ENCODE results near the gene SLC22A3.
"Not testable (repeated sequence)": the region's sequence is repeated elsewhere in the genome, so short reads cannot be mapped to it uniquely, and the experiment has no call there.

The SLC22A3 gene

DNA sequence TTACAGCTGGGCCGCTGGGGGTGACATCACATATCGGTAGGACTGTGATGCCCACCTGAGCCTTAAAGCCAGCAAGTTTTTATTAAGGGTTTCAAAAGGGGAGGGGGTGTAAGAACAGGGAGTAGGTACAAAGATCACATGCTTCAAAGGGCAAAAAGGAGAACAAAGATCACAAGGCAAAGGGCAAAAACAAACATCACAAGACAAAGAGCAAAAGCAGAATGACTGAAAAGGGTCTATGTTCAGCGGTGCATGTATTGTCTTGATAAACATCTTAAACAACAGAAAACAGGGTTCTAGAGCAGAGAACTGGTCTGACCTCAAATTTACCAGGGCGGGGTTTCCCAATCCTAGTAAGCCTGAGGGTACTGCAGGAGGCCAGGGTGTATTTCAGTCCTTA is 101.6 kb downstream of the SLC22A3 start:
- DNase-seq, result not testable (repeated sequence)

DNA sequence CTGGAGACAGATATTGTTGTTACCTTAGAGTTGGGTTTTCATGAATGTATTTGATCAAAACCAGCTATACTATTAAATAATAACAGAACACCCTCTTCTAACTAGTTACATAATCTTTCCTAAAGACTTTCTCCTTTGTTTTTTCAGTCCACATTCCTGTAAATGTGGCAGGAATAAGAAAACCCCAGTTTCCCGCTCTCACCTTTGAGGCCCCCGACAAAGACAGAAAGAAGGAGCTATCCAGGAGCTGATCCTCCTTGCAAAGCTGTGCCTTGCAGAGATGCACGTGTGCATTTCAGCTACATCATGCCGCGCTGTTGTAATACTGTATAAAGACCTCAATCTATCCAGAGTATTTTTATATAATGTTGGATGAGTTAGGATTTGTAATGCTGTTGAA is 102.7 kb downstream of the SLC22A3 start:
- no peak for DNase-seq

DNA sequence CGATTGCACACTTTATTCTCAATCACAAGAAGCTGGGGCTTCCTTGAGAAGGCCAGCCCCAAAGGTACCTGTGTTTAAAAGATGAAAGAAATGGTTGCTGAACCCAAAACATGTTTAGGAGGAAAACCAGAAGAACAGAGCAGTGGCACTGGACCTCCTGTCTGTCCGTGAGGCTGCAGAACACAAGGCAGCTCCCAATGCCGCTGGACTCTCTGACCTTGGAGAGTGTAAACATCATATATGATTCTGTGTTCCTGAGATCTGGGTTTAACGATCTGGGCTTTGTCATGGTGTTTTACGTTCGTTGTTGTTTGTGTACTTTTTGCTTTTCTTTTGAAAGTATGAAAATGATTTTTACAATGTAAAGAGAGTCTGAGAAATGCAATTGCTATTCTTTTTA is 106.1 kb downstream of the SLC22A3 start:
- DNase-seq, result no peak

DNA sequence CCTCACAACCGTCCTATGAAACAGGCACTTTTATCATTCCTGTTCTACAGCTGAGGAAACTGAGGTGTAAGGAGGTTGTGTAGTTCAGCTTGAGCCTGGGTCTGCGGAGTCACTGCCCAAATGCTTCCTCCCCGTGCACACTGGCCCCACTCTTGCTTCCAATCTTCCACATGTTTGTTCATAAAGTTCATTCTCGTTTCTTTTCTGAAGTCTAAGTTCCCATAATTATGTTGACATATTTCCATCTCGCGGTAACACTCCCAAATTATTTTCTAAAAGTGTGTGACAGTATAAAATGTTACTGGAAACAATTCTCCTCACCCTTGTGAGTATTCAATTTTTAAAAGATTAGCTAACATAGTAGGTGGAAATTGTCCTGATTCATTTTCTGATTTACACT is 106.9 kb downstream of the SLC22A3 start:
- no peak for DNase-seq

DNA sequence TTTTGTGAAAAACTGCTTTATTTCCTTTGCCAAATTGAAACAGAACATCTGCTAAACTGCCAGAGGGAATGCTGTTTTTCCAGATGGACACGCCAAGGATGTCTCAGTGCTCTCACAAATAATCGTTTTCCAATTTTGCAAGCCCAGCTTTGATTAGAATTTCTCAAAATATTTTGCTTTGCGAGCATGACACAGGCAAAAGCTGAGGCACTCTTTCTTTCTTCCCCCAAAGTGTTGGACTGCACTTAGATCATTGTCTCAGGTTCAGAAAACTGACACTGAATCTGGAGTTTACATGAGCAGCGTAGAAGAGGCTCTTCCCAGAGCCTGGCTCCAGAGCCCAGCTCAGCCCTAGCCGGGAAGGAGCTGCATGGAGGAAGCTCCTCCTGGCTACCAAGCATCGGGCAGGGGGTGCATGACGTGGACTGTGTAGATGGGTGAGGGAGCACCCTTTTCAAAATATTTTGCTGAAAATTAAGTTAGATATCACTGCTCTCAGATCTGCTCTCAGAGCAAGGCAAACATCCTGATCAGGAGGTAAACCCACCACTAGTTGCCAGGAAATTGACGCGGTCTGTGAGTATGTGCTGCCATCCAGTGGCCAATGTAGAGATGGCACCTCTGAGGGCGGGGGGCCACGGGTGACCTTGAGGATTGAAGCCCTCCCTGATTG is 107.5 kb downstream of the SLC22A3 start:
- DNase-seq, result peak; percentile 63

DNA sequence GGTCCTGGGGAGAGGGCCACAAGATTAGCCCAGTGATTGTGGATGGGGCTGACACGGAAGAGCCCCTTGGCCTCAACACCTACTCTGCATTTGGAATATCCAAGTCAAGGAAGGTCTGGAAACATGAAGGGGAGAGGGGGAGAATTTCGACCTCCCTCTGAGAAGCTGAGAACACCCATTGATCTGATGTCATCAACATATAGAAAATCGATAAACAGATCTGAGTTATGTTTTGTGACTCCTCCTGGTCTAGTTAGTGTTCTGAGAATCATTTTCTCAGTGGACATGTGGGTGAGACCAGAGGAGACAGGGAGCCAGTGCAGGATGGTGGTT is 108.0 kb downstream of the SLC22A3 start:
- DNase-seq, result no peak

DNA sequence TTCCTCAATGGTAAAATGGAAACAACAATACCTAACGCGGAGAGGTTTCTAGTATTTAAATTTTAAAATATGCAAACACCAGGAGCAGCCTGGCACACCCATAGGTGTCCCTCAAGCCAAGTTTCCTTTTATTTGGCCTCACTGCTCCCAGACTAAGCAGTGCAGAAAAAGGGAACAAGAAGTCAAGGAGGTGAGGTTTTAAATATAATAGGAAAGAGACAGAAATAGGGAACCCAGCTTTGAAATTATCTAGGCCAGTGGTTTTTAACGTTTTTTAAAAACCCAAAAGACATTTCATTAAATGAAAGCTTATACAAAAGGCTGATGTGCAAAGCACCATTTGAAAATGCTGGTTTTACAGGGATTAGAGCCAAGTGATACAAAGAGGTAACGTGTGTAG is 109.6 kb downstream of the SLC22A3 start:
- no peak for DNase-seq

DNA sequence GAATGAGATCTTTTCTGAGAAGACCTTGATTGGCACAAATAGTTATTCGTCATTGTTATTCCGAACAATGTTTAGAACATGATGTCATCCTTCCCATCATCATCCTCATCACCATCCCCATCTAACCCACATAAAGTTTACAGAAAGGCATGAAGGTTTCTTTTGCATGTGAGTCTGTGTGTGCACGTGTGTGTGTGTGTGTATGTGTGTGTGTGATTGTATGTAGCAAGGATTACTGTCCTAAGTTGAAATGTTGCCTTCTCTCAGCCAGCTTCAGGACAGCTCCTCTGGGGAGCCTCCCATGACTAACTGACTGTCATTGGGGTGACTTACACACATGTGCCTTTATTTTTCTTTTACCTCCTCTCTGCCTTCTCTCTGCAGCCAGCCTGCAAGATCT is 113.5 kb downstream of the SLC22A3 start:
- no peak for DNase-seq

DNA sequence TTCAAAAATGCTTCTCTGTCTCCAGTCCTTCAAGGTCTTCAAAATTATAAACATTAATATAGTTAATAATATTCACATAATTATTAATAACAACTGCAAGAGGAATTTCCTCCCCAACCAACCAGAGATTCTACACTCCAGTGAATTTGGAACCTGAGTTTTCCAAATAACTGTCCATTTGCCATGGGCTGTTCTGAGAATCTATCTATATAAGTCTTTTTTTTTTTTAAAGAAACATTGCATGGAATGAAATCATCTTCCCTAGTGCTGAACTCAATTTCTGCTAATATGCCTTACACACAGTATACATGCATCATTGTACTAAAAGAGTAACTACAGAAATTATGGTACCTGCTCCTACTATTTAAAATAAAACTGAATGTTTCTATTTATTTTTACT is 113.9 kb downstream of the SLC22A3 start:
- DNase-seq, result no peak

DNA sequence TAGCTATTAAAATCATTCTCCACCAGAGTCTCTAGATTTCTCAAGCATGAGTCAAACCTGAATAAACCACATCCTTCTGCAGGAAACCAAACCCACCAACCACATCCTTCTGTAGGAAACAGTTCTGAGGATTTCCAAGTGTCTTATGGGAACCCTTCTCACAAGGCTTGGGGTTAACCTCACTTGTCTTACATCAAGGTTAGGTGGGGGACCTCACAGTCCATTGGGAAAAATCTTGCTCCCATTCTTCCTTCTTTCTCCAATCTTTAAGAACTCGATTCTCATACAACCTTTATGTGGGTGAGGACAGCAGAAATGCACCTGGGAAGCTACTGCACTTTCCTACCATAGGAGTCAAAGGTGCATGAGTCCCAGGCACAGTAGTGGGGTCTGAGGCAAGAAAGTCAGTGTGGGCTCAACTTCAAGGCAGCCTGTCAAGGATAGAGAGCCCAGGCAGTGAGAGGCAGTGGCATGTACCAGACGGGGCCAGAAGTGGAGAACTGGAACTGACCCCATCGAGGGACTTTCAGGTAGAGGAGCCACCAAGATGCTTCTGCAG is 114.5 kb downstream of the SLC22A3 start:
- peak; percentile 13 for DNase-seq

DNA sequence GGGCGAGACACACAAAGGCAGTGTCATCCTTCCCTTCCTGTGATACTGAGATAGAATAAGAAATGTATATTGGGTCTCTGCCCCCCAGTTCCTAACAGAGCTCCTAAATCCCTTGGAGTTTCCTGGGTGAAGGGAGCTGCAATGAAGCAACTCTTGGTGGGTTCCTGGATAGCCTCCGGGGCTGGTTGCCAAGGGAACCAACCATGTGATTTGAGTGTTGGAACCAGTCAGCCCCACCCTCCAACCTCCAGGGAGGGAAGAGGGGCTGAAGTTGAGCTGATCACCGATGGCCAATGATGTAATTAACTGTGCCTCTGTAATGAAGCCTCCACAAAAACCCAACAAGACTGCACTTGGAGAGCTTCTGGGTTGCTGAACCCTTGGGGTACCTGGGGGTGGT is 116.6 kb downstream of the SLC22A3 start:
- DNase-seq, result no peak

DNA sequence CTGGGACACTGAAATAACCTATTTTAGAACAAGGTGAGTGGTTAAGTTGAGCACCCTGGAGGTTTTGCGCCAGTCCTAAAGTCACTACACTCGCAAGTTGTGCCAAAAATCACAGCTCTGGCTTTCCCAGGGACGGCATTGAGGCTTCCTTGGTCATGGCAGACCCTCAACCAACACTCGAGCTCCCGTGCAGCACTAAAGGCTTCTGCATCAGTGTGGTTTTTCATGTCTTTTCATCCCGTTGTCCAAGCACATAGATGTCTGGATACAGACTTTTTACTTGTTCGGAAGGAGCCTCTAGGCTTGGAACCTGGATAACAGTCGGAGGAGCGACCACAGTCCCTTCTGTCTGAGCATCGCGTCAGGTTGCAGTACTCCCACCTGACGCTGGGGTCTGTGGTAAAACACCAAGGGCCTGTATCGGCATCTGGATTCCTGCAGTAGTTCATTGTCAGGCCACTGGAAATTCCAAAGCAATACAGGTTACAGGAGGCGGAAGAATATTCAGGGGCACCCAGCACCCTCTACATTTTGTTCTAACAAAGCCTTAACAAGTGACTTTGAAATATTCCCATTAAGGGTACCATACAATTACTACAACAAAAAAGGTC is 119.2 kb downstream of the SLC22A3 start:
- not testable (repeated sequence) for DNase-seq

DNA sequence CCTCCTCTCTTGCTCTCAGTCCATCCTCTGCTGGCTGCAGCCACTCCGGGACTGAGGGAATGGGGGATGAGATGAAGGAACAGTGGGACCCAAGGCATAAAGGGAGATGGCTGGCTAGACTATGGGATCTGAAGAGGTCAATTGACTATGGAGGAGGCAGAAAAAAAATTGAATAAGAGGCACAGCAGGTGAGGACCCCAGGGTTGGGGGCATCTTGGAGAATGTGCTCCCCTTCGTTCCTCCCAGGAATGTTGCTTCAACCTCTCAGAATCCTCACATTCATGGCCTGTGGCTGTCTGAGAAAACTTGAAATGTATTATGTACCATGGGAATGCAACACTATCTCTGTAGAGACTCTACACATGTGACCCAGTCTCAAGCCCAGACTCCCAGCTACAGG is 121.0 kb downstream of the SLC22A3 start:
- no peak for DNase-seq

DNA sequence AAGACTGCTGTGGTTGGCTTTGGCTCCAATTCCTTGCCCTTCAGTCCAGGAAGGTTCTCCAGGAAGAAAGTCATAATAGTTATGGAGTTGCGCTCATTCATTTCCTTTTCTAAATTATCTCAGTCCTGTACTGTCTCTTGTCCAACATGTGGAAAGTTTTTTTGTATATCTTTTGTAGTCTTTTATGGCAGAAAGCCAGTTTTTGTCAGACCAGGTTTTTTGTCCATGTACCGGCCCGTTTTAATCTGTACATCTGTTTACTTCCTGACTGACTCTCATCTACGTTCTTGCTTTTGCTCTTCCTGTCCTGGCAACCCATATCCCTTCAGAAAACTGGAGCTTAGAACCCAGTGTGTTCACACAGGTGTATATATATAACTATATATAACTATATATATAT is 127.9 kb downstream of the SLC22A3 start:
- not testable (repeated sequence) for DNase-seq

DNA sequence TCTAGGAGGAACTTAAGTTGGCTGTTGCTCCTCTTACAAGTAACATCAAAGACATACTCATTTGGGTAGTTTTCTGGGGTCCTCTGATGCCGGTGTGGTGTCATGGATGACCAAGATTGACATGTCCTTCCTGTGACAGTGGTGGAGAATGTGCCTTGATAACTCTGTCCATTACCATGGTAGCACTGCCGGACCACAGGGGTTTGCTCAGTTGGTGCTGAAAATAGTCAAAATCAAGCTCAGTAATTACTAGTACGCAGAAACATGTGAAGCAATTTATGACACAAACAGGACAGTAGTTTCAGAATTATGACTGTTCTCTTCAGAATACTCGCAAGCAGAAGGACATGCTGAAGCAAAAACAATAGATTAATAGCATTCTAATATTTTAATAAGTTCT is 128.9 kb downstream of the SLC22A3 start:
- DNase-seq, result not testable (repeated sequence)

DNA sequence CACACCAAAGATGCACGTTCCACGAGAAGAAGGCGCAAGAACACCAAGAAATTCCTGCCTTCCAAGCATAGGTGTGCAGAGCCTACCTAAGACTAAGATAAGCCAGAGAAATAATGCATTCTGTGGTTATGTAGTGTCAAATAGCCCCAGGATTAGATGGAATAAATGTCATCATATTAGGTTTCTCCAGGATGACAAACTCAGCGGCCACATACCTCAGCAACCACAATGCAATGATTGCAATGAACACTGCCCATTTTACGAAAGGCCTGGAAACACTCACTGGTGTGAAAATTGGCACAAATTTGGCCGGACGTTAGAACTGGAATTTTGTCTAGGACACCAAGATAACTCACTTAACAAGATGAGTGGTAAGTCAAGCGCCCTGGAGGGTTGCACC is 129.7 kb downstream of the SLC22A3 start:
- DNase-seq, result no peak

DNA sequence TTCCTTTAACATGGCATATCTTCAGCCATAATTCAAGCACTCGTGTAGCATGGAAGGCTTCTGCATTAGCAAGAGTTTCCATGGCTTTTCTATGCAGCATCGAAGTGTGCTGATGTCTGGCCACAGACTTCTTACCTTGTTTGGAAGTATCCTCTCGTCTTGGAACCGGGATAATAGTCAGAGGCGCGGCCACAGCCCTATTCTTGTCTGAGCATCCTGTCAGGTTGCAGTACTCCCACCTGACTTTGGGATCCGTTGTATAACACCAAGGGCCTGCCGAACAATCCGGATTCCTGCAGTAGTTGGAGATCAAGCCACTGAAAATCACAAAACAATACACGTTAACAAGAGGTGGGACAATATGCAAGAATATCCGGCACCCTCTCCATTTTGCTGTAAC is 138.9 kb downstream of the SLC22A3 start:
- DNase-seq, result no peak

DNA sequence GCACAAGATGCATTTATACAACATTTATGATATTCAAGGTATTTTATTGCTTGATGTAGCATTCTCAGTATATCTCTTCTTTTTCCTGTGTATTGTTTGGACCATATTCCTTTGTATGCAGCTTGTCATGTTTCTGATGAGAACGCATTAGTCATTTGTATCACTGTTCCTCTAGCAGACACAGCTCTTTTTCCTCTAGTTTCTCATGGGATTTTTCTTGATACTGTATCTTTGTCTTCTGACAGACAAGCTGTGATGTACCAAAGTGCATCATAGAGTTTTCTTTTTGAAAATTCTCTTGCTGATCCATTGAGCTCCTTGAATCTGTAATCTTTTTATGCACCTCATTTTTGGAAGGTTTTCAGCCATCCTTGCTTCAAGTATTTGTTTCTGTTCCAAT is 140.9 kb downstream of the SLC22A3 start:
- DNase-seq, result no peak

DNA sequence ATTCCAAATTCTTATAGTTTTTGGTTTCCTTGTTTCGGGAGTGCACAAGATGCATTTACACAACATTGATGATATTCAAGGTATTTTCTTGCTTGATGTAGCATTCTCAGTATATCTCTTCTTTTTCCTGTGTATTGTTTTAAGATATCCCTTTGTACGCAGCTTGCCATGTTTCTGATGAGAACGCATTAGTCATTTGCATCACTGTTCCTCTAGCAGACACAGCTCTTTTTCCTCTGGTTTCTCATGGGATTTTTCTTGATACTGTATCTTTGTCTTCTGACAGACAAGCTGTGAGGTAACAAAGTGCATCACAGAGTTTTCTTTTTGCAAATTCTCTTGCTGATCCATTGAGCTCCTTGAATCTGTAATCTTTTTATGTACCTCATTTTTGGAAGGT is 146.4 kb downstream of the SLC22A3 start:
- DNase-seq, result no peak

DNA sequence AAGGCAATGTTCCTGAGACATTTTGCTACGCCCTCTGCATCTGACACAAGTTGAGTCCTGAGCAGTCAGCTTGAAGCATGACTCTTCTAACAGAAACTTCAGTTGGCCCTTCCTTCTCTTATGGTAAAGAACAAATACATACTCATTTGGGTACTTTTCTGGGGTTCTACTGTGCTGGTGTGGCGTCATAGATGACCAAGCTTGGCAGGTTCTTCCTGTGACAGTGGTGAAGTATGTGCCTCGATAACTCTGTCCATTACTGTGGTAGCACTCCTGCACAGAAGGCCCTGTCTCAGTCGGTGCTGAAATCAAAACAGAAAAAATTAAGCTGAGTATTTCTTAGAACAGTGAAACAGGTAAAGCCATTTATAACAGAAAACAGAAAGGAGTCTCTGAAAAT is 152.5 kb downstream of the SLC22A3 start:
- DNase-seq, result no peak
